ENCODE results near the gene OTUD6A. TPM values are rescaled to one million over a fixed set of nuclear protein-coding genes. Genes with fewer than 3 reads are reported as not detected.

The OTUD6A gene
- polyA plus RNA-seq, 1 donor from 2014 or later, result not detected

DNA sequence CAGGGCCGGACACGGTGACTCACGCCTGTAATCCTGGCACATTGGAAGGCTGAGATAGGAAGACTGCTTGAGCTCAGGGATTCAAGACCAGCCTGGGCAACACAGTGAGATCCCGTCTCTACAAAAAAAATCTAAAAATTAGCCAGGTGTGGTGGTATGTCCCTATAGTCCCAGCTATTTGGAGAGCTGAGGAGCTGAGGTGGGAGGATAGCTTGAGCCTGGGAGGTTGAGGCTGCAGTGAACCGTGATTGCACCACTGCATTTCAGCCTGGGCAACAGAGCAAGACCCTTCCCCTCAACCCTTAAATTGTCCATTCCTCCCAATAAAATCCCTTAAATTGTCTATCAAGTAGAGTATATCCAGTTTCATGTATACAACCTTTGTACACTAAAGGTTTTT, 17.0 kb downstream of the OTUD6A start:
- no peaks in the 10 kb centered on the region for H3K9me2 ChIP-seq (ENCODE audit: insufficient read depth, low read length)
- H2AFZ ChIP-seq (ENCODE audit: low read depth, low read length), result no peak overlapping the region
- no peak overlapping the region for H3K4me3 ChIP-seq (ENCODE audit: low read length)
- H3K79me2 ChIP-seq (replicated peaks; ENCODE audit: insufficient read depth, low read length), result no peaks in the 10 kb centered on the region
- no peak overlapping the region for H3K4me2 ChIP-seq (ENCODE audit: low read length)
- TF ChIP-seq EP300 (conservative IDR thresholded peaks at IDR 0.05; ENCODE audit: poor library complexity, severe bottlenecking) (no peak), RAD21 (conservative IDR thresholded peaks at IDR 0.05) (no peak), EZH2 (IDR thresholded peaks at IDR 0.05; ENCODE audit: borderline replicate concordance, insufficient read depth, low read length, poor library complexity, severe bottlenecking) (no peak), CTCF (IDR thresholded peaks at IDR 0.05; ENCODE audit: poor library complexity, severe bottlenecking) (no peak), POLR2AphosphoS5 (IDR thresholded peaks at IDR 0.05) (no peak), MXI1 (conservative IDR thresholded peaks at IDR 0.05; ENCODE audit: poor library complexity, severe bottlenecking) (no peak), SMC3 (conservative IDR thresholded peaks at IDR 0.05; ENCODE audit: poor library complexity) (no peak)
- TF ChIP-seq, protein P1, sequence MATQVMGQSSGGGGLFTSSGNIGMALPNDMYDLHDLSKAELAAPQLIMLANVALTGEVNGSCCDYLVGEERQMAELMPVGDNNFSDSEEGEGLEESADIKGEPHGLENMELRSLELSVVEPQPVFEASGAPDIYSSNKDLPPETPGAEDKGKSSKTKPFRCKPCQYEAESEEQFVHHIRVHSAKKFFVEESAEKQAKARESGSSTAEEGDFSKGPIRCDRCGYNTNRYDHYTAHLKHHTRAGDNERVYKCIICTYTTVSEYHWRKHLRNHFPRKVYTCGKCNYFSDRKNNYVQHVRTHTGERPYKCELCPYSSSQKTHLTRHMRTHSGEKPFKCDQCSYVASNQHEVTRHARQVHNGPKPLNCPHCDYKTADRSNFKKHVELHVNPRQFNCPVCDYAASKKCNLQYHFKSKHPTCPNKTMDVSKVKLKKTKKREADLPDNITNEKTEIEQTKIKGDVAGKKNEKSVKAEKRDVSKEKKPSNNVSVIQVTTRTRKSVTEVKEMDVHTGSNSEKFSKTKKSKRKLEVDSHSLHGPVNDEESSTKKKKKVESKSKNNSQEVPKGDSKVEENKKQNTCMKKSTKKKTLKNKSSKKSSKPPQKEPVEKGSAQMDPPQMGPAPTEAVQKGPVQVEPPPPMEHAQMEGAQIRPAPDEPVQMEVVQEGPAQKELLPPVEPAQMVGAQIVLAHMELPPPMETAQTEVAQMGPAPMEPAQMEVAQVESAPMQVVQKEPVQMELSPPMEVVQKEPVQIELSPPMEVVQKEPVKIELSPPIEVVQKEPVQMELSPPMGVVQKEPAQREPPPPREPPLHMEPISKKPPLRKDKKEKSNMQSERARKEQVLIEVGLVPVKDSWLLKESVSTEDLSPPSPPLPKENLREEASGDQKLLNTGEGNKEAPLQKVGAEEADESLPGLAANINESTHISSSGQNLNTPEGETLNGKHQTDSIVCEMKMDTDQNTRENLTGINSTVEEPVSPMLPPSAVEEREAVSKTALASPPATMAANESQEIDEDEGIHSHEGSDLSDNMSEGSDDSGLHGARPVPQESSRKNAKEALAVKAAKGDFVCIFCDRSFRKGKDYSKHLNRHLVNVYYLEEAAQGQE (IDR thresholded peaks at IDR 0.05; ENCODE audit: borderline replicate concordance), result no peak
- no peak overlapping the region for H3K27ac ChIP-seq (ENCODE audit: low read length)
- no peaks in the 10 kb centered on the region for H3K27me3 ChIP-seq (ENCODE audit: insufficient read depth, low read depth, low read length)
- no peak overlapping the region for H3K9ac ChIP-seq (ENCODE audit: low read length)
- H3F3A ChIP-seq (ENCODE audit: insufficient read depth, low read length, poor library complexity, severe bottlenecking), result no peaks in the 10 kb centered on the region
- H3K36me3 ChIP-seq (ENCODE audit: insufficient read depth, low read length), result no peaks in the 10 kb centered on the region
- no peaks in the 10 kb centered on the region for H4K20me1 ChIP-seq (ENCODE audit: insufficient read depth)
- no peaks in the 10 kb centered on the region for H3K9me3 ChIP-seq (ENCODE audit: low read length)

DNA sequence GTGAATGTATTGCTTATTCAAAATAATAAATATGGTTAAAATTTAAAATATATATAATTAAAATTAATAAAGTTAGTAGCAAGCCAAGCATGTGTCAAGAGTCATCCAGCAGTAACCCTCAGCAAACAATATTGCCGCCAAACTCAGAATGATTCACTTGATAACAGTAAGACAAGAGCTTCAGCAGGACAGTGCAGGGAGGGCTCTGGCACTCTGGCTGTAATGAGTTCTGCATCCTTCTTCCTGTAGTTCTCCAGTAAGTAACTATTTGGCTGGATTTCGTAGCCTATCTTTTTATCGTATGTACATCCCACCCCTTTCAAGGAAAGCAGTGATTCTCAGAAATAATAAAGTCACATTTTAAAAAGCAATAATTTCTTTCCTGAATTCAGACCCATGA, 17.6 kb downstream of the OTUD6A start:
- Histone ChIP-seq H3K36me3 (ENCODE audit: insufficient read depth, low read length) (no peaks in the 10 kb centered on the region), H2AFZ (ENCODE audit: low read depth, low read length) (no peak overlapping the region), H3K9me2 (ENCODE audit: insufficient read depth, low read length) (no peaks in the 10 kb centered on the region)

More for the DNA sequence above, 17.6 kb downstream of the OTUD6A start:
- no peaks in the 10 kb centered on the region for H3K27me3 ChIP-seq (ENCODE audit: insufficient read depth, low read depth, low read length)
- no peaks in the 10 kb centered on the region for H3K79me2 ChIP-seq (replicated peaks; ENCODE audit: insufficient read depth, low read length)
- no peaks in the 10 kb centered on the region for H4K20me1 ChIP-seq (ENCODE audit: insufficient read depth)
- H3K4me2 ChIP-seq (ENCODE audit: low read length), result no peak overlapping the region
- TF ChIP-seq TAF1 (IDR thresholded peaks at IDR 0.05; ENCODE audit: low read depth), result no peak
- TF ChIP-seq POLR2AphosphoS5 (IDR thresholded peaks at IDR 0.05), result no peak
- no peak for TF ChIP-seq SMC3 (conservative IDR thresholded peaks at IDR 0.05; ENCODE audit: poor library complexity)
- TF ChIP-seq RAD21 (conservative IDR thresholded peaks at IDR 0.05), result no peak
- TF ChIP-seq MXI1 (conservative IDR thresholded peaks at IDR 0.05; ENCODE audit: poor library complexity, severe bottlenecking), result no peak
- no peak for TF ChIP-seq EP300 (conservative IDR thresholded peaks at IDR 0.05; ENCODE audit: poor library complexity, severe bottlenecking)
- TF ChIP-seq EZH2 (IDR thresholded peaks at IDR 0.05; ENCODE audit: borderline replicate concordance, insufficient read depth, low read length, poor library complexity, severe bottlenecking), result no peak
- TF ChIP-seq CTCF (IDR thresholded peaks at IDR 0.05; ENCODE audit: poor library complexity, severe bottlenecking), result no peak
- no peak overlapping the region for H3K4me3 ChIP-seq (ENCODE audit: low read length)
- no peaks in the 10 kb centered on the region for H3F3A ChIP-seq (ENCODE audit: insufficient read depth, low read length, poor library complexity, severe bottlenecking)
- H3K27ac ChIP-seq (ENCODE audit: low read length), result no peak overlapping the region
- no peaks in the 10 kb centered on the region for H3K9me3 ChIP-seq (ENCODE audit: low read length)
- H3K9ac ChIP-seq (ENCODE audit: low read length), result no peak overlapping the region
